ENCODE results near the gene APBB1IP. TPM values are rescaled to one million over a fixed set of nuclear protein-coding genes. Genes with fewer than 3 reads are reported as not detected.

Gene APBB1IP
- total RNA-seq, 1 experiment from 2014 or later, result 0.22 TPM

DNA sequence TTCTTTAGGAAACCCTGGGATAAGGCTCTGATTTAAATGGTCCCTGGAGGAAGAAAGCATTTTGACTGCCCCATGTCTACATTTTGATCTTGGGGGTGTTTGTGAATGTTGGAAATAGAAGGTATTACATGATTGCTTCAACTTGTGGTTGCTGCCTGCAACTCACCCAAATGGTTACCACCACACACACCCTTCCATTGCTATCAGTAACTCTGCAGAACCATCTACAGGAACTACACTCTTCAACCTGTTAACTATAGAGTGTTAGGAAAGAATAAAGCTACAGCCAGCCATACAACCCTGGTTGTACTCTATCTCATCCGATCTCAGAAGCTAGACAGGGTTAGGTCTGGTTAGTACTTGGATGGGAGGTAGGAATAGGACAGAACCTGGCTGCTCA lies 71.2 kb downstream of the APBB1IP start (continued):
- no peak for TF ChIP-seq FOXK1 (CRISPR knock-in tag; IDR thresholded peaks at IDR 0.05)
- TF ChIP-seq ESRRA (CRISPR knock-in tag; IDR thresholded peaks at IDR 0.05; ENCODE audit: borderline replicate concordance), result no peak

DNA sequence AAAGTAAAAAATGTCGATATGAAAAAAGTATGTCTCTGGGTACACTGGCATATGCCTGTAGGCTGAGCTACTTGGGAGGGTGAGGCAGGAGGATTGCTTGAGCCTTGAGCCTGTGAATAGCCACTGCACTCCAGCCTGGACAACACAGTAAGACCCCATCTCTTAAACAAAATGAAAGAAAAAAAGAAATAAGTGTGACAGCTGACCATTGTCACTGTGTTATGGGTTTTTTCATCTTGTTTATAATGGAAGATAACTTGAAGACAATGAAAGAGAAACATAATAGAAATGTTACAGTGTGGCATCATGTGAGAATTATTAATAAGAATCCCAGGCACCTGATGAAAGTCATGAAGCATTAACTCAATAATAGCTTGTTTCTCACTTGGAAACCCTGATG lies 75.0 kb downstream of the APBB1IP start:
- CTCF ChIA-PET, result interaction anchor here (1.0 to 1.2 kb wide), 2 partner anchors 9 to 21 kb away, joined by 3 to 4 read pairs; no protein-coding TSS in a partner anchor

DNA sequence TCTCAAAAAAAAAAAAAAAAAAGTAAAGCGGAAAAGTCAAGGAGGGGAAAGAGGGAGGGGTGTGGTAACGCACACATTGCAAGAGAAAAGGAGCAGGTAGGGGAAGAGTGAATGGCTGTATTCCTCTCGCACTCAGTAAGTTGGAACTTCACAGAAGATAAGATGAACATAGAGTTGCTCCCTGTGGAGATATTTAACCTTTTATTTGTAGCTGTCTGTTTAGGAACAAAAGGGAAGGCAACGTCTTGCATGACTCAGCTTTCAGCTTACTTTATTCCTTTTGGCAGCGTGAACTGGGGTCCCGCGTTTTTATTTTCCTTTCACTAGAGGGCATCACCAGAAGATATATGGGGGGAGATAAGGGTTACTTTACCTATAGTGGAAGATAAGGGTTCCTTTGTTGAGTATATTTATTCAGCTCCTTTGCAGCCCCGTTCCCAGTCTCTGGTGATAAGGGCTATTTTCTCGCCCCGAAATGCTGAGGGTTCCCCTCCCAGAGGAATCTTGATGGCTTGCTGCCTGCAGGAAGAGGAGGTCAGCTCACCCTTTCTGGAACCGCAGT lies 78.5 kb downstream of the APBB1IP start:
- DNase-seq (ENCODE audit: low spot score) (no peak), ATAC-seq (peak; percentile 73)
- Mint-ChIP-seq H3K9me3 (peaks cover 26% of the 10 kb centered on the region), H3K4me1 (peaks cover 12% of the 10 kb centered on the region), H3K27ac (no peak overlapping the region), H3K36me3 (peaks cover 10% of the 10 kb centered on the region; the same call in 1 of the 2 replicates), H3K27me3 (ENCODE audit: low read depth) (no peaks in the 10 kb centered on the region), H3K4me3 (no peak overlapping the region)
- TF ChIP-seq ZNF121 (CRISPR knock-in tag; IDR thresholded peaks at IDR 0.05), result no peak
- no peak for TF ChIP-seq OVOL2 (CRISPR knock-in tag; IDR thresholded peaks at IDR 0.05; ENCODE audit: borderline replicate concordance)
- TF ChIP-seq, protein P1, sequence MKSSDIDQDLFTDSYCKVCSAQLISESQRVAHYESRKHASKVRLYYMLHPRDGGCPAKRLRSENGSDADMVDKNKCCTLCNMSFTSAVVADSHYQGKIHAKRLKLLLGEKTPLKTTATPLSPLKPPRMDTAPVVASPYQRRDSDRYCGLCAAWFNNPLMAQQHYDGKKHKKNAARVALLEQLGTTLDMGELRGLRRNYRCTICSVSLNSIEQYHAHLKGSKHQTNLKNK (CRISPR knock-in tag; IDR thresholded peaks at IDR 0.05), result no peak
- TF ChIP-seq FOXP1 (CRISPR knock-in tag; IDR thresholded peaks at IDR 0.05; ENCODE audit: borderline replicate concordance), result no peak
- TF ChIP-seq, protein P2, sequence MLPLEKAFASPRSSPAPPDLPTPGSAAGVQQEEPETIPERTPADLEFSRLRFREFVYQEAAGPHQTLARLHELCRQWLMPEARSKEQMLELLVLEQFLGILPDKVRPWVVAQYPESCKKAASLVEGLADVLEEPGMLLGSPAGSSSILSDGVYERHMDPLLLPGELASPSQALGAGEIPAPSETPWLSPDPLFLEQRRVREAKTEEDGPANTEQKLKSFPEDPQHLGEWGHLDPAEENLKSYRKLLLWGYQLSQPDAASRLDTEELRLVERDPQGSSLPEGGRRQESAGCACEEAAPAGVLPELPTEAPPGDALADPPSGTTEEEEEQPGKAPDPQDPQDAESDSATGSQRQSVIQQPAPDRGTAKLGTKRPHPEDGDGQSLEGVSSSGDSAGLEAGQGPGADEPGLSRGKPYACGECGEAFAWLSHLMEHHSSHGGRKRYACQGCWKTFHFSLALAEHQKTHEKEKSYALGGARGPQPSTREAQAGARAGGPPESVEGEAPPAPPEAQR (CRISPR knock-in tag; IDR thresholded peaks at IDR 0.05), result no peak
- TF ChIP-seq NR1H2 (CRISPR knock-in tag; IDR thresholded peaks at IDR 0.05), result no peak
- no peak for TF ChIP-seq SP1 (CRISPR knock-in tag; conservative IDR thresholded peaks at IDR 0.05)
- TF ChIP-seq, protein P3, sequence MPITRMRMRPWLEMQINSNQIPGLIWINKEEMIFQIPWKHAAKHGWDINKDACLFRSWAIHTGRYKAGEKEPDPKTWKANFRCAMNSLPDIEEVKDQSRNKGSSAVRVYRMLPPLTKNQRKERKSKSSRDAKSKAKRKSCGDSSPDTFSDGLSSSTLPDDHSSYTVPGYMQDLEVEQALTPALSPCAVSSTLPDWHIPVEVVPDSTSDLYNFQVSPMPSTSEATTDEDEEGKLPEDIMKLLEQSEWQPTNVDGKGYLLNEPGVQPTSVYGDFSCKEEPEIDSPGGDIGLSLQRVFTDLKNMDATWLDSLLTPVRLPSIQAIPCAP (CRISPR knock-in tag; IDR thresholded peaks at IDR 0.05), result no peak
- TF ChIP-seq NFYB (CRISPR knock-in tag; conservative IDR thresholded peaks at IDR 0.05; ENCODE audit: low read depth), result no peak
- no peak for TF ChIP-seq TCF7 (CRISPR knock-in tag; IDR thresholded peaks at IDR 0.05; ENCODE audit: low read depth)
- no peak for TF ChIP-seq IRF2 (CRISPR knock-in tag; IDR thresholded peaks at IDR 0.05; ENCODE audit: borderline replicate concordance, low read depth)
- TF ChIP-seq GRHL2 (CRISPR knock-in tag; IDR thresholded peaks at IDR 0.05; ENCODE audit: insufficient replicate concordance, severe bottlenecking), result no peak
- TF ChIP-seq ZBTB21 (CRISPR knock-in tag; IDR thresholded peaks at IDR 0.05; ENCODE audit: borderline replicate concordance), result no peak
- POLR2A ChIA-PET, result no interaction called here
- CTCF ChIA-PET, result interaction anchor here (0.9 to 4.4 kb wide), 6 partner anchors 11 to 758 kb away, joined by 3 to 26 read pairs (median 6); no protein-coding TSS in a partner anchor

More for the DNA sequence above, 75.0 kb downstream of the APBB1IP start:
- peaks cover 11% of the 10 kb centered on the region for H3K9me3 Mint-ChIP-seq
- H3K4me3 Mint-ChIP-seq, result no peak overlapping the region
- DNase-seq (ENCODE audit: low spot score), result no peak
- no peak overlapping the region for H3K27ac Mint-ChIP-seq
- no peaks in the 10 kb centered on the region for H3K36me3 Mint-ChIP-seq
- ATAC-seq, result no peak
- no peaks in the 10 kb centered on the region for H3K27me3 Mint-ChIP-seq (ENCODE audit: low read depth)
- POLR2A ChIA-PET, result no interaction called here
- peaks cover 12% of the 10 kb centered on the region for H3K4me1 Mint-ChIP-seq
- TF ChIP-seq NFATC4 (CRISPR knock-in tag; IDR thresholded peaks at IDR 0.05) (no peak), ZNF317 (CRISPR knock-in tag; IDR thresholded peaks at IDR 0.05; ENCODE audit: borderline replicate concordance, low read depth) (peak; percentile 91)
- TF ChIP-seq, protein P1 (CRISPR knock-in tag; IDR thresholded peaks at IDR 0.05), result no peak
